CD4-positive, alpha-beta T cell (primary cell): ENCODE data around the gene OSBPL6. TPM values are rescaled to one million over a fixed set of nuclear protein-coding genes. Genes with fewer than 3 reads are reported as not detected.
A peak's percentile ranks its signal among the peaks of the same experiment; 100 is the strongest.

Source experiments
- ATAC-seq: fragments of 200-7000 bp; cut with Tn5 transposase; one replicate; pipeline ENCODE4 v1.10.0; 2022; ENCODE audit warnings: mild to moderate bottlenecking; ENCODE audit not compliant: poor library complexity
- CTCF ChIA-PET: fragments of 350-600 bp; sonication (Branson Sonifier 250); formaldehyde crosslinking; loops from one replicate; lab custom pipeline; 2021; ENCODE audit warnings: antibody characterized with exemption, inconsistent platforms; lab: Charles Lee
- POLR2A ChIA-PET: fragments of 350-600 bp; sonication (Branson Sonifier 250); formaldehyde crosslinking; loops from one replicate; lab custom pipeline; 2021; ENCODE audit warnings: antibody characterized with exemption, inconsistent platforms; lab: Charles Lee
- DNase-seq, 14 experiments: peaks; one replicate each; pipeline ENCODE4 v3.0.0-alpha.2; 2013 to 2020; ENCODE audit warnings: mixed read lengths in 2 of 14
- H3K27ac ChIP-seq, 2 donors: one replicate each; pipeline versions ENCODE4 v1.5.1 to v1.7.0; 2013; ENCODE audit warnings: low read length in 2 of 2, low read depth in 1 of 2, mild to moderate bottlenecking in 1 of 2
- H3K27me3 ChIP-seq, 2 experiments: 1 replicate in 1 of 2; 2 replicates in 1 of 2; pipeline versions ENCODE4 v1.6.1 to v1.7.0; 2013; ENCODE audit warnings: low read length in 2 of 2, control low read depth in 1 of 2, mild to moderate bottlenecking in 1 of 2, moderate library complexity in 1 of 2; ENCODE audit not compliant: insufficient read depth in 2 of 2, control insufficient read depth in 1 of 2
- H3K36me3 ChIP-seq: one replicate; pipeline ENCODE4 v1.6.1; 2013; ENCODE audit warnings: low read length, control low read depth; ENCODE audit not compliant: insufficient read depth
- H3K4me1 ChIP-seq: one replicate; pipeline ENCODE4 v1.6.1; 2013; ENCODE audit warnings: low read length, control low read depth; ENCODE audit not compliant: insufficient read depth
- H3K4me3 ChIP-seq: one replicate; pipeline ENCODE4 v1.5.1; 2013; ENCODE audit warnings: mild to moderate bottlenecking, low read length, moderate library complexity
- H3K9me3 ChIP-seq, 2 experiments: 1 replicate in 1 of 2; 2 replicates in 1 of 2; pipeline versions ENCODE4 v1.6.1 to v1.7.0; 2013; ENCODE audit warnings: low read length in 2 of 2, mild to moderate bottlenecking in 2 of 2, control low read depth in 1 of 2, moderate library complexity in 1 of 2; ENCODE audit not compliant: control insufficient read depth in 1 of 2, insufficient read depth in 1 of 2
- H3K27ac Mint-ChIP-seq: one replicate; pipeline ENCODE4 v1.8.0; 2020; ENCODE audit warnings: mixed read lengths
- H3K27me3 Mint-ChIP-seq: one replicate; pipeline ENCODE4 v1.8.0; 2021; ENCODE audit warnings: mixed read lengths
- H3K36me3 Mint-ChIP-seq: one replicate; pipeline ENCODE4 v1.8.0; 2021; ENCODE audit warnings: low read depth, mixed read lengths
- H3K4me1 Mint-ChIP-seq: one replicate; pipeline ENCODE4 v1.8.0; 2021; ENCODE audit warnings: low read depth, mixed read lengths
- H3K4me3 Mint-ChIP-seq: one replicate; pipeline ENCODE4 v1.8.0; 2020; ENCODE audit warnings: mild to moderate bottlenecking, mixed read lengths
- H3K9me3 Mint-ChIP-seq: one replicate; pipeline ENCODE4 v1.8.0; 2020; ENCODE audit warnings: mixed read lengths
- CTCF ChIP-seq: fragments of 200-600 bp; IDR thresholded peaks from one replicate; pipeline ENCODE4 v1.8.0; 2022; ENCODE audit warnings: antibody characterized with exemption, mild to moderate bottlenecking
- intact Hi-C, 2 experiments: fragments of 100-400 bp; cut with DNase I in 1 of 2; cut with micrococcal nuclease in 1 of 2; formaldehyde crosslinking; loops; one replicate each; pipeline versions ENCODE4 v1.15.1 to v1.9.0; 2023 to 2025; cut with DNase I, micrococcal nuclease
- total RNA-seq, 174 experiments: library from RNA in 2 of 174; stranded (reverse) in 2 of 174; gene quantifications; one replicate each; pipeline ENCODE4 v1.2.3 and lab custom pipeline; 2021 to 2026

The OSBPL6 gene
- total RNA-seq, 2 experiments from 2014 or later = 0.08 to 0.11 TPM

- H3K36me3 Mint-ChIP-seq = no peaks in the 10 kb centered on the region
These were observed 34.3 kb upstream of the OSBPL6 start for GRCh38 chr2:178159966-178160365.

GRCh38 chr2:178160601-178161000, 33.7 kb upstream of the OSBPL6 start:
- POLR2A ChIA-PET = no interaction called here
- Histone ChIP-seq H3K36me3 (no peaks in the 10 kb centered on the region), H3K4me3 (no peak overlapping the region), H3K9me3 (no peaks in the 10 kb centered on the region), H3K4me1 (no peaks in the 10 kb centered on the region), H3K27me3 (peaks cover 0 to 6% of the 10 kb centered on the region in 2 experiments), H3K27ac (no peak overlapping the region)
- DNase-seq (no peak), ATAC-seq (no peak)
- no peaks in the 10 kb centered on the region for H3K4me1 Mint-ChIP-seq
- no peaks in the 10 kb centered on the region for H3K36me3 Mint-ChIP-seq
- intact Hi-C loops = no loop called here
- no peak overlapping the region for H3K4me3 Mint-ChIP-seq
- H3K27me3 Mint-ChIP-seq = peaks cover 31% of the 10 kb centered on the region
- TF ChIP-seq CTCF = no peak
- CTCF ChIA-PET = no interaction called here
- no peaks in the 10 kb centered on the region for H3K9me3 Mint-ChIP-seq
- H3K27ac Mint-ChIP-seq = no peak overlapping the region

More at GRCh38 chr2:178159966-178160365, 34.3 kb upstream of the OSBPL6 start:
- no peak overlapping the region for H3K4me3 Mint-ChIP-seq
- H3K4me1 ChIP-seq = no peaks in the 10 kb centered on the region
- ATAC-seq = no peak
- no peak overlapping the region for H3K4me3 ChIP-seq
- H3K27ac ChIP-seq = no peak overlapping the region
- CTCF ChIA-PET = no interaction called here
- DNase-seq = no peak
- H3K27me3 Mint-ChIP-seq = peaks cover 37% of the 10 kb centered on the region
- intact Hi-C loops = no loop called here
- no peak overlapping the region for H3K27ac Mint-ChIP-seq
- no peaks in the 10 kb centered on the region for H3K9me3 Mint-ChIP-seq
- H3K9me3 ChIP-seq = no peaks in the 10 kb centered on the region
- no peaks in the 10 kb centered on the region for H3K4me1 Mint-ChIP-seq
- POLR2A ChIA-PET = no interaction called here
- H3K36me3 ChIP-seq = no peaks in the 10 kb centered on the region
- H3K27me3 ChIP-seq = peaks cover 0 to 6% of the 10 kb centered on the region in 2 experiments
- TF ChIP-seq CTCF = no peak

GRCh38 chr2:178163395-178163794, 30.9 kb upstream of the OSBPL6 start:
- ChIA-PET CTCF (no interaction called here), POLR2A (no interaction called here)
- ATAC-seq (no peak), DNase-seq (peak in 1 of 14 experiments; percentile 1)
- Histone ChIP-seq H3K36me3 (no peaks in the 10 kb centered on the region), H3K4me3 (no peak overlapping the region), H3K27me3 (peaks cover 0 to 3% of the 10 kb centered on the region in 2 experiments), H3K4me1 (no peaks in the 10 kb centered on the region), H3K9me3 (no peaks in the 10 kb centered on the region), H3K27ac (no peak overlapping the region)
- Mint-ChIP-seq H3K4me1 (no peaks in the 10 kb centered on the region), H3K27ac (no peak overlapping the region), H3K36me3 (no peaks in the 10 kb centered on the region), H3K4me3 (no peak overlapping the region), H3K9me3 (no peaks in the 10 kb centered on the region), H3K27me3 (peaks cover 26% of the 10 kb centered on the region)
- intact Hi-C loops = no loop called here
- TF ChIP-seq CTCF = no peak
